Immature natural killer cell (primary cell): ENCODE data around the gene SOX9. TPM values are rescaled to one million over a fixed set of nuclear protein-coding genes. Genes with fewer than 3 reads are reported as not detected.

Experiments used
- DNase-seq, 3 donors: peaks; one replicate each; pipeline ENCODE4 v3.0.0; 2022; ENCODE audit warnings: mixed read lengths in 1 of 3
- H3K27ac Mint-ChIP-seq, 6 donors: one replicate each; pipeline ENCODE4 v1.8.0; 2020; ENCODE audit warnings: mixed read lengths in 6 of 6, mild to moderate bottlenecking in 5 of 6, inconsistent platforms in 4 of 6, moderate library complexity in 3 of 6
- H3K27me3 Mint-ChIP-seq, 3 donors: one replicate each; pipeline ENCODE4 v1.8.0; 2020 to 2021; ENCODE audit warnings: low read depth in 3 of 3, mild to moderate bottlenecking in 3 of 3, mixed read lengths in 3 of 3, moderate library complexity in 3 of 3, inconsistent platforms in 1 of 3
- H3K36me3 Mint-ChIP-seq, 3 donors: one replicate each; pipeline ENCODE4 v1.8.0; 2020; ENCODE audit warnings: mixed read lengths in 3 of 3, inconsistent platforms in 2 of 3, mild to moderate bottlenecking in 2 of 3
- H3K4me1 Mint-ChIP-seq, 2 donors: one replicate each; pipeline ENCODE4 v1.8.0; 2020; ENCODE audit warnings: inconsistent platforms in 2 of 2, mild to moderate bottlenecking in 2 of 2, mixed read lengths in 2 of 2, moderate library complexity in 1 of 2
- H3K4me3 Mint-ChIP-seq, 5 donors: one replicate each; pipeline ENCODE4 v1.8.0; 2020; ENCODE audit warnings: mild to moderate bottlenecking in 5 of 5, mixed read lengths in 5 of 5, inconsistent platforms in 3 of 5, moderate library complexity in 3 of 5
- H3K9me3 Mint-ChIP-seq, 6 donors: one replicate each; pipeline ENCODE4 v1.8.0; 2020; ENCODE audit warnings: mild to moderate bottlenecking in 6 of 6, mixed read lengths in 6 of 6, inconsistent platforms in 4 of 6, moderate library complexity in 3 of 6
- polyA plus RNA-seq, 3 donors: library from polyadenylated mRNA; unstranded; fragments of 300-500 nt; fragmentation: Illumina TruSeq; gene quantifications; one replicate each; pipeline ENCODE4 v1.2.3, GENCODE V29; 2021

Gene SOX9
- polyA plus RNA-seq, 3 donors from 2014 or later, result not detected

DNA sequence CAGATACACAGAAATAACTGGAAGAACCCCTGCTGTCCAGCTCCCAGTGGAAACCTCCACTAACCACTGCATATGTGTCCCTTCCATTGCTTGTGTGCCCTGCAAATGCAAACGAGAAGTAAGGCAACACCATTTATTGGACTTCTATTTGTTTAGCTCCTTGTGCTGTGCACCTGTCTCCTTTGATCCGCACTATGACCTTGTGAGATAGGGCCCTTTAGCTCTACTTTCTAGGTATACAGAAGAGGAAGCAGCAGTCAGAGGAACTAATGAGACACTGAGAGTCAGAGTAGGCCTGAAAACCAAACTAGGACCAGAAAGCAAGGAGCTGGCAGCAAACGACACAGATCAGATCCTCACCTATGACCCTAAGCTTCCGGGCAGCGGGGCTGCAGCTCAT is 22.4 kb downstream of the SOX9 start:
- H3K27ac Mint-ChIP-seq, result no peak overlapping the region

DNA sequence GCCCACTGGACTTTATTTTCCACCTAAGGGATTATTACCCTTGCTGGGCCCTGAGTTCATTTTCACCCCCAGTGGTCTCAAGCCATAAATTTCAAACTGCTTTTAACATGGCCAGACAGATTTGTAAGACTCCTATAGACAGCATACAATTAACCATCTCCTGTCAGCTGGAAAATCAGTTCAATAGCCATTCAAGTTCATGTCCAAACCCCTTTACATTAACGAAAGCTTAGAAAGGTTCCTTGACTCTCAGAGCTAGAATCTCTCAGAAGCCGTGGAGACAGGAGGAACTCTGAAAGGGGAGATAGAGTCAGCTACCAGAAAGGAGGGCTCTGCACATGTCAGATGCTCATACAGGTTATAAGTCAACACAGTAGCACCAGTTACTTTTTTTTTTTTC is 23.3 kb downstream of the SOX9 start:
- peaks cover 0 to 9% (median 2%) of the 10 kb centered on the region in 3 donors for H3K27me3 Mint-ChIP-seq
- no peaks in the 10 kb centered on the region for H3K4me1 Mint-ChIP-seq
- H3K36me3 Mint-ChIP-seq, result no peaks in the 10 kb centered on the region
- H3K9me3 Mint-ChIP-seq, result peaks cover 0 to 15% (median 6%) of the 10 kb centered on the region in 6 donors
- no peak for DNase-seq
- no peak overlapping the region for H3K27ac Mint-ChIP-seq
- H3K4me3 Mint-ChIP-seq, result no peak overlapping the region

More for the DNA sequence above, 22.4 kb downstream of the SOX9 start:
- H3K27me3 Mint-ChIP-seq, result peaks cover 0 to 9% (median 2%) of the 10 kb centered on the region in 3 donors
- H3K9me3 Mint-ChIP-seq, result peaks cover 0 to 17% (median 4%) of the 10 kb centered on the region in 6 donors
- DNase-seq, result no peak
- H3K4me3 Mint-ChIP-seq, result no peak overlapping the region
- no peaks in the 10 kb centered on the region for H3K4me1 Mint-ChIP-seq
- no peaks in the 10 kb centered on the region for H3K36me3 Mint-ChIP-seq

DNA sequence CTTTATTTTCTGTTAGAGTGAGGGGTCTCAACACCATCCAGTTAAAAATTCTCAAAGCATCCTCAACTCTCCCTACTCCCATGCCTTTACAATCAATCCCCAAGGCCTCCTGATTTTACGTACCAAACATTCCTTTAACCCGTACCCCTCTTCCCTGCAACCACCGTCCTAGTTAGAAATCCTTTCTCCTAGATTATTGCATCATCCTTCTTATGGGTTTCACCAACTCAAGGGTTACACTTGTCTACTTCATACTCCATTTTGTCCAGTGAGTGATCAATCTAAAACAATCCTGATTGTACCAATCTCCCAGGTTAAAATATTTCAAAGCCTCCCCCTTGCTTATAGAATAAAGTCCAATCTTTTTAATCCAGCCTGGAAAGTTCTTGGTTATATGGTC is 24.7 kb downstream of the SOX9 start:
- Mint-ChIP-seq H3K27ac (no peak overlapping the region), H3K9me3 (peaks cover 0 to 14% (median 6%) of the 10 kb centered on the region in 6 donors), H3K4me1 (no peaks in the 10 kb centered on the region), H3K4me3 (no peak overlapping the region), H3K36me3 (no peaks in the 10 kb centered on the region), H3K27me3 (peaks cover 0 to 9% (median 2%) of the 10 kb centered on the region in 3 donors)
- no peak for DNase-seq

DNA sequence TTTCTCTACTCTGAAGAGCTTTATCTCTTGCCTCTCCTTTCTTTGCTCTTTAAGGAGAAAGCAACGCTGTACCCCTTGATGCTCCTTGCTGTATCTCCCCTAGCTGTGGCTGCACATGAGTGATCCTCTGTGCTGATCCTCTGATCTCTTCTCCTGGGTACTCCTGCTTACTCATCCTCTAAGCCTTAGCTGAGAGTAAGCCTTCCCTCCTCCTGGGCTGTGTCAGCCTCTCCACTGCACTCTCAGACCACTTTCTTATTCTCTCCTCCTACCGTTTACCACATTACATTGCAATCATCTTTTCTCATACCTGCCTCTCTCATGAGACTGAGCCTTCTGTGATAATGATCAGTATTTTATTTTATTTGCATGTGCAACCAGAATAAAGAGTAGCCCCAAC is 25.1 kb downstream of the SOX9 start:
- Mint-ChIP-seq H3K4me1 (no peaks in the 10 kb centered on the region), H3K36me3 (no peaks in the 10 kb centered on the region), H3K27ac (no peak overlapping the region), H3K27me3 (peaks cover 0 to 9% (median 2%) of the 10 kb centered on the region in 3 donors), H3K9me3 (peaks cover 0 to 11% (median 6%) of the 10 kb centered on the region in 6 donors), H3K4me3 (no peak overlapping the region)
- no peak for DNase-seq

DNA sequence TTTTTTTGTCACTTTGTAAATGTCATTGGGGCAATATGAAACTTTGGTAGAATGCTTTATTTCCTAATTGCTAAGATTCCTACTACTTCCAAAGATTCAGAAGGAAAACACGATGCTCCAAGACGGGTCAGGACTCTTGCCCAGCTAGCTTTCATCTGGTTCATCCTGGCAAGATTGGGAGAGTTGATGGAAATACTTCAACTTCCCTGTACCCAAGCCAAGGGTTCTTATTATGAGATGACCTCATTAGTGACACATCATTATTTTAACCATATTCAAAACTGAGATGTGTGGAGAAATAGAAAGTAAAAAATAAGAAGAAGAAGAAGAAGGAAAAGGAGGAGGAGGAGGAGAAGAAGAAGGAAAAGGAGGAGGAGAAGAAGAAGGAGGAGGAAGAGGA is 25.6 kb downstream of the SOX9 start:
- Mint-ChIP-seq H3K27me3 (peaks cover 0 to 9% (median 2%) of the 10 kb centered on the region in 3 donors), H3K36me3 (no peaks in the 10 kb centered on the region), H3K9me3 (peaks cover 0 to 13% (median 6%) of the 10 kb centered on the region in 6 donors), H3K4me3 (no peak overlapping the region), H3K27ac (no peak overlapping the region), H3K4me1 (no peaks in the 10 kb centered on the region)
- DNase-seq, result no peak

DNA sequence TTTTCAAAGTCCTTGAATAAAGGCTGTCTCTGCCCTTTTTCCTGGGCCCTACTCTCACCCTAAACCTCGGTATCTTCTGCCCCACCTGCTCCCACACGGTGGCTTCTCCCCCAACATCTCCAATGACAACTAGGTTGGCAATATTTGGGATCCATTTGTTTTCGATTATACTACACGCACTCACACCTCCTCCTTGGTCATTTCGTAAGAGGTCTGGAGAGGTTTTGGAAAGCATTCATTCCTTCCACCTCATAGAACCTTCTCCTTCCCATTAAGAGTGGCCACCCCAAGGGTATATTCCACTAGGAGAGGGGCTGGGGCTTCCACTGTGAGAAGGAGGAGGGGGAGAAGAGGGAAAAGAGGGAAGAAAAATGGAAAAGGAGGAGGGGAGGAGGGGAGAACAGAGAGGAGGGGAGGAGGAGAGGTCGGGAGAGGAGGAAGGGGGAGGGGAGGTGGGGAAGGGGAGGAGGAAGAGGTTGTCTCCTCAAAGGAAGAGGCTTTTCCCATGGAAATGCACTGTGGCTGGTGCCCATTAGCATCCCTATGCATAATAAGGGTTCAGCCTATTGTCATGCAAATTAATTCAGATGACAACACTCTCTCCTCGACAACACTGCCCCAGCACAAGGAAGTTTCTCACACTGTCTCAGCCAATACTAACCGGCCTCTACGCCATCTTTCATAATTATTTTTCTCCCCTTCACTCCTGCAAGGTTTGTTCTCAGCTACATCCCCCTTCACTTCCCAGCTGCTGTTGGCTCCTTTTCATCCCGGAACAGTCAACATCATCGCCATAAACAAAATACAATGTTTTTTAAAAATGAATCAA is 30.0 kb downstream of the SOX9 start:
- Mint-ChIP-seq H3K36me3 (no peaks in the 10 kb centered on the region), H3K4me1 (no peaks in the 10 kb centered on the region), H3K9me3 (peaks cover 0 to 15% (median 2%) of the 10 kb centered on the region in 6 donors), H3K27ac (no peak overlapping the region), H3K4me3 (no peak overlapping the region), H3K27me3 (peaks cover under 1 to 4% (median 2%) of the 10 kb centered on the region in 3 donors)
- DNase-seq, result no peak

DNA sequence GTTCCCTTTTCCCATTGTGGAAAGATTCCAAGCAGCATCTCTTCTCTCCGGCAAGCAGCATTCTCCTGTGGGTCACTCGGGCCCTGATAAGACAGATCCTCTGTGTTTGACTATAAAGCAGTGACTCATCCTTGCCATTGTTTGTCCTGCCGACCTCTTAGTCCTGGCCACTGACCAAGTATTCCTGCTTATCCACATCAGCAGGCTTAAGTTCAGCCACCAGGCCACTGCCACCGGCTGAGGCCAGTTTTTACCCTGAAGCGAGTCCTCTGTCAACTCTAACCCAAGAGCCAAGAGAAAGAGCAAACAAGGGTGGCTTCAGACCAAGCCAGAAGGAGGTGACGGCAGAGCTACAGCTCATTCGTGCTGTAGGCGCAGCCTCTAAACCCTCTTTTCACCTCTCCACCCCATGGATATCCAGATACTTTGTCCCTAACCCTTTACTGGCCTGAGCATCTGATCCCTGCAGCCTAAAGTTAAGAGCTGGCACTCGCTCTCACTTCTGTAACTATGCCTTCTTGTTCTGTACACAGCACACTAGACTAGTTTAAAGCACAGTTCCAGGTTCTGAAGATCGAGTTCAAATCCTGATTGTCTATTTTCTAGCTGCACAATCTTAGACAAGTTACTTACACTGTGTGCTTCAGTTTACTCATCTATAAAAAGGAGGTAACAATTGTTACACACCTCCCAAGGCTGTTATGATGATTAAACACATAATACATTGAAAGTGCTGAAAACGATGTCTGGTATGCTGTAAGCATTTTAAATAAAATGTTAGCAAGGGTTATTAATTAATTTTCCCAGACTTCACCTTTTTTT is 31.0 kb downstream of the SOX9 start:
- Mint-ChIP-seq H3K9me3 (peaks cover 0 to 8% (median 1%) of the 10 kb centered on the region in 6 donors), H3K27me3 (peaks cover 0 to 2% (median 2%) of the 10 kb centered on the region in 3 donors), H3K36me3 (no peaks in the 10 kb centered on the region), H3K4me3 (no peak overlapping the region), H3K4me1 (no peaks in the 10 kb centered on the region), H3K27ac (no peak overlapping the region)
- DNase-seq, result no peak

DNA sequence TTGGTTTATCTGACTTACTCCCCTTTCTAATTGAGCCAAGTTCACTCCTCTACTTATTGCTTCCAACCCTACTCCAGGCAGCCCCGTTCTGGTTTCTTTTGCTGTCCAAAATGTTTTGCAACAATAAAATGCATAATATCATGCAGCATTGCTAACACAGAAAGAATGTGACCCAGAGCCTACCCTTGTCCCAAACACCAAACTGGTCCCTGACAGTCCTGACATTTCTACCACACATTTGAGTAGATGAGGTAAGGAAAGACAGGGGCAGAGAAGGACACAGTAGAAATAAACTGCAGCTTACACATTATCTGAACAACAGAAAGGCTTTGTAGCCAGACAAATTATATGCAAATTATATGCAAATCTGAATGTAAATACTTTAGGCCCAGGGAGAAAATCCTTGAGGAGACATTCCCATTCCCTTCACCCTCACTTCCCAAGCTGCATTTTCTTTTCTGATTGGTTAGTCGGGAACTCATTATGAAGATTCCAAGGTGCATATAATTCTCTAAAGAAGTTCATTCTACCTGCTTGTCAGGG is 31.6 kb downstream of the SOX9 start:
- Mint-ChIP-seq H3K36me3 (no peaks in the 10 kb centered on the region), H3K4me3 (no peak overlapping the region), H3K9me3 (peaks cover 0 to 8% (median 1%) of the 10 kb centered on the region in 6 donors), H3K4me1 (no peaks in the 10 kb centered on the region), H3K27ac (no peak overlapping the region), H3K27me3 (peaks cover 0 to 2% (median 0%) of the 10 kb centered on the region in 3 donors)
- no peak for DNase-seq

DNA sequence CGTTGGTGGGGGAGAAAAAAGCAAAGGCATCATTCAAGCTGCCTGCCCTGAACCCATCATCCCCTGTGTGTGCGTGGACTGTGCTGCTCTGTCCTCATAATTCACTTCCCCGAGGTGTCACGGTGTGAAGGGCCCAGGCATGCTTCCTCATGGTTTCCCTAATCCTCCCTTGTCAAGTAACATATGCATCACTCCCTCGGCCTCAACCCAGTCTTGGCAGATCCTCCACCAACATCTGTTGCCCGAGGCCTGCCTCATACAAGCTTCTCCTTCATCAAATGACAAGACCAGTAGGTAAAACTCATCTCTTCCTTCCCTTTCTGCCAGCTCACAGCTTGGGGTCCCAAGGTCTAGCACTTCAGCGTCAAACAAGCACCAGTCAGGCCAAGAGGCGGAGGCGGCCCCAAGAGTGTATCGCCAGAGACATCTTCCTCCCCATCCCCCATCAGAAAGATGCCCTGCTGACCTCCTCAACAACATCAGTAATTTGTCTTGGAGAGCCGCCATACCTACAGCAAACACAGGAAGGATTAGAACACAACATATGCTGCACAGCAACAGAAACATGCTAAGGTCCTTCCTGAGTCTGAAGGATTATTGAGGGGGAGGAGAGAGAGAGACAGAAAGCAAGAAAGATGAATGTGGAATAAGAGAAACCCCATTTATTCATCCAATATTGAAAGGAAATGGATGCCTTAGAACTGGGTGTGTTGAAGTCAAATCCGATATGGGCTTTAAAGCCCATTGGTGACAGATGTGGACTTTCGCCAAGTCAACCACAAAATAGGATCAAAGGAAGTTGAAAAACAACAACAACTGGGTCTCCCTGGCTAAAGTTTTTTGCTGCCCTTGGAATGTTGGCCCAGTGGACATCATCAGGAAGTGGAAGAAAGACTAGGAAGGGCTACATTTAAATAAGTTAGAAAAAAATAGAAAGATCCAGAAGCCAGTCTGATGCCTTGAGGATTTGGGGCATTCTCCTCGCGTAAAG is 38.4 kb downstream of the SOX9 start:
- peaks cover 2 to 26% (median 4%) of the 10 kb centered on the region in 6 donors for H3K9me3 Mint-ChIP-seq
- no peak overlapping the region for H3K4me3 Mint-ChIP-seq
- no peak overlapping the region for H3K27ac Mint-ChIP-seq
- H3K36me3 Mint-ChIP-seq, result peaks cover 0 to 4% (median 0%) of the 10 kb centered on the region in 3 donors
- no peak for DNase-seq
- H3K27me3 Mint-ChIP-seq, result peaks cover 0 to 6% (median 2%) of the 10 kb centered on the region in 3 donors
- H3K4me1 Mint-ChIP-seq, result no peaks in the 10 kb centered on the region

DNA sequence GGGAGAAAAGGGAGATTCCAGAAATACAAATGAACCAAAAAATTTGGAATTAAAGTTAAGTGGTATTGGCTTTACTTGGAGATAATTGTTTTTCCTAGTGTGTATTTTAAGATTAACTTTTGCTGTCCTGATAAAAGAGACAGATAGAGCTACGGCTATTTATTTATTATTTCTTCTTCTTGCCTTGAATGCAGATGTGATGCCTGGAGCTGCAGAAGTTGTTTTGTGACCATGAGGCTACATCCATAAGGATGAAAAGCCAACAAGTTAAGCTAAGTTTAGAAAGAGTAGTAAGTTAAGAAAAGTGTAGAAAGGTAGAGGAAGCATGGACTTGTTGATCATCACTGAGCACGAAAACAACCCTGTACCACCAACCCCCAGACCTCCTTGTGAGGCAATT is 41.7 kb downstream of the SOX9 start:
- H3K27me3 Mint-ChIP-seq, result peaks cover 0 to 6% (median 2%) of the 10 kb centered on the region in 3 donors
- H3K4me3 Mint-ChIP-seq, result no peak overlapping the region
- no peak overlapping the region for H3K27ac Mint-ChIP-seq
- H3K9me3 Mint-ChIP-seq, result peaks cover 2 to 26% (median 7%) of the 10 kb centered on the region in 6 donors
- no peaks in the 10 kb centered on the region for H3K4me1 Mint-ChIP-seq
- DNase-seq, result no peak
- peaks cover 0 to 4% (median 0%) of the 10 kb centered on the region in 3 donors for H3K36me3 Mint-ChIP-seq

DNA sequence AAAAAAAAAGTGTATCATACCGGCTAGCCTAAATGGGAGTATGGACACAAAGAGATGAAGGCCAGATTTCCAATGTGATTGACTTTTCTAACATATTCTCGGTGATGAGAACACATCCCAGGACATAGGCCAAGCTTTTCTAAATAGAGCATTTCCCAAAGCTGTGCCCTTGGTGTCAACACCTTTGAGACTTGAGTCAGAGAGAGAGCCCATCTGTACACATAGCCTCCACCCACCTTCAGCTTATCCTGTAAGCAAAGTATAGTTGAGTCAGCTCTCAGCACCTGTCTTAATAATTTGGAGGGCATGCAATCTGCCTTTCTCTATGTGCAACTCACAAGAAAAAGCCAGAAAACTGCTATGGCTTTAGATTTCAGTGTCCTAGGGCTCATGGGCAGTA is 42.7 kb downstream of the SOX9 start:
- Mint-ChIP-seq H3K27ac (no peak overlapping the region), H3K9me3 (peaks cover 2 to 25% (median 6%) of the 10 kb centered on the region in 6 donors), H3K27me3 (peaks cover 0 to 6% (median 2%) of the 10 kb centered on the region in 3 donors), H3K36me3 (peaks cover 0 to under 1% (median 0%) of the 10 kb centered on the region in 3 donors), H3K4me1 (no peaks in the 10 kb centered on the region), H3K4me3 (no peak overlapping the region)
- DNase-seq, result no peak

DNA sequence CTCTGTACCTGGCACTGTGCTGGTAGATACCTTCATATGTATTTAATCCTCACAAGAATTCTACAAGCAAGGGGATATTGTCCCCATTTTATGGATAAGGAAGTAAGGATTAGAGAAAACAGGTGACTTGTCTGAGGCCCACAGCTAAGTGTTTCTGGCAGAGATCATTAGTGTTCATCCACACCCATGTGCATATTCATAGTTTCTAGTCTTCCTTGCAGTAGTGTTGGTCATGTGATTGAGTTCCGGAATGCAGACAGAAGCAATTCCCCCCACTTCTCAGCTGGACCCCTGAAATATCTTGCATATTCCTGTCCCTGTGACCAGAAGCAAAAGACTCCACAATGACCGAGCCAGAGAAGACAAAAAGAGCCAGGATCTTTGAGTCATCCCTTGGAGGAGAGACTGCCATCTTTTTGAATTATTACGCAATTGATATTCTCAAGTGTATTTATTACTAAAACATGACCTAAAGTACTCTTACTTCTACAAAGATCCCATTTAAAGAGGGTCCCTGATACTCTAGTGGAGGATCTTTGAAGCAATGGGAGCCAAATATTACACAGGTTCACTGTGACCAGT is 43.4 kb downstream of the SOX9 start:
- Mint-ChIP-seq H3K4me3 (no peak overlapping the region), H3K4me1 (no peaks in the 10 kb centered on the region), H3K36me3 (no peaks in the 10 kb centered on the region), H3K9me3 (peaks cover 2 to 21% (median 4%) of the 10 kb centered on the region in 6 donors), H3K27me3 (peaks cover 0 to 4% (median 2%) of the 10 kb centered on the region in 3 donors), H3K27ac (no peak overlapping the region)
- DNase-seq, result no peak
